HFFc6 (cell line): Measurements from ENCODE around the gene PLK5. TPM values are rescaled to one million over a fixed set of nuclear protein-coding genes. Genes with fewer than 3 reads are reported as not detected.
"Not testable (repeated sequence)": the region's sequence is repeated elsewhere in the genome, so short reads cannot be mapped to it uniquely, and the experiment has no call there.

Experiments
- DNase-seq: peaks from one replicate; pipeline ENCODE4 v3.0.0-alpha.2; 2018
- H3K27ac Mint-ChIP-seq: 2 replicates; pipeline ENCODE4 v1.8.0; 2020; ENCODE audit warnings: mild to moderate bottlenecking, mixed read lengths
- H3K27me3 Mint-ChIP-seq: 2 replicates; pipeline ENCODE4 v1.8.0; 2021; ENCODE audit warnings: mild to moderate bottlenecking, moderate library complexity, mixed read lengths; ENCODE audit not compliant: insufficient read depth
- H3K36me3 Mint-ChIP-seq: 2 replicates; pipeline ENCODE4 v1.8.0; 2021; ENCODE audit warnings: low read depth, mixed read lengths
- H3K4me1 Mint-ChIP-seq: 2 replicates; pipeline ENCODE4 v1.8.0; 2020; ENCODE audit warnings: low read depth, mixed read lengths
- H3K4me3 Mint-ChIP-seq: 2 replicates; pipeline ENCODE4 v1.8.0; 2020; ENCODE audit warnings: mild to moderate bottlenecking, moderate library complexity, mixed read lengths
- H3K9me3 Mint-ChIP-seq: 2 replicates; pipeline ENCODE4 v1.8.0; 2020; ENCODE audit warnings: mild to moderate bottlenecking, mixed read lengths
- CTCF ChIP-seq: fragments of 200-600 bp; sonication (generic); IDR thresholded peaks from 2 replicates; pipeline ENCODE4 v1.5.0; 2021; ENCODE audit warnings: antibody characterized with exemption, mild to moderate bottlenecking
- long read RNA-seq: library from polyadenylated mRNA; unstranded; transcript quantifications from one replicate; pipeline ENCODE4 v2.0.0, GENCODE V29; 2019
- total RNA-seq, 6 experiments: library from RNA; stranded (reverse); fragmentation: NEBNext Ultra II Directional; extraction: Animal tissue kit (Norgen Biotek cat#: 25700); gene quantifications; 2 replicates in 1 of 6; 3 replicates in 5 of 6; pipeline ENCODE4 v1.2.3, GENCODE V29; 2021

Gene PLK5
- 1 to 10 TPM in 1 of 6 experiments, under 1 TPM in 5; 0.26 to 1.3 (median 0.70) TPM for total RNA-seq
- long read RNA-seq, partial matches to known transcripts = 1 of 1 reads
- long read RNA-seq, other reads (novel, unspliced or antisense) = 0 of 1 reads

GRCh38 chr19:1523412-1524286 is at the start of gene PLK5:
PLK5 (plus strand) TSS chr19:1524077; CDS start chr19:1526997, 2,920 bp downstream.
- H3K27ac Mint-ChIP-seq = no peak within 1 kb of the TSS
- H3K36me3 Mint-ChIP-seq = no peaks in the 10 kb centered on the region
- TF ChIP-seq CTCF = no peak
- peaks cover 15% of the 10 kb centered on the region for H3K27me3 Mint-ChIP-seq
- no peaks in the 10 kb centered on the region; the same call in 1 of the 2 replicates for H3K4me1 Mint-ChIP-seq
- H3K9me3 Mint-ChIP-seq = peaks cover 7% of the 10 kb centered on the region
- H3K4me3 Mint-ChIP-seq = no peak within 1 kb of the TSS
- no peak for DNase-seq

- H3K4me1 Mint-ChIP-seq = peaks cover 11% of the 10 kb centered on the region
- H3K27ac Mint-ChIP-seq = no peak overlapping the region
- no peak for DNase-seq
- H3K36me3 Mint-ChIP-seq = no peaks in the 10 kb centered on the region; the same call in 1 of the 2 replicates
- H3K27me3 Mint-ChIP-seq = peaks cover 9% of the 10 kb centered on the region
- TF ChIP-seq CTCF = no peak
- H3K4me3 Mint-ChIP-seq = no peak overlapping the region
- no peaks in the 10 kb centered on the region for H3K9me3 Mint-ChIP-seq
These were observed 49.0 kb upstream of the PLK5 start for GRCh38 chr19:1474765-1475351.

- DNase-seq = no peak
- TF ChIP-seq CTCF = no peak
- Mint-ChIP-seq H3K4me3 (no peak overlapping the region), H3K27ac (no peak overlapping the region), H3K36me3 (no peaks in the 10 kb centered on the region; the same call in 1 of the 2 replicates), H3K4me1 (peaks cover 11% of the 10 kb centered on the region), H3K9me3 (no peaks in the 10 kb centered on the region), H3K27me3 (peaks cover 6% of the 10 kb centered on the region)
These were observed 48.0 kb upstream of the PLK5 start for GRCh38 chr19:1475751-1476437.

- not testable (repeated sequence) for DNase-seq, H3K27me3 Mint-ChIP-seq, H3K9me3 Mint-ChIP-seq, H3K27ac Mint-ChIP-seq, H3K36me3 Mint-ChIP-seq
- peak overlapping the region; percentile 30; the same call in 1 of the 2 replicates for H3K4me3 Mint-ChIP-seq
- peaks cover 11% of the 10 kb centered on the region for H3K4me1 Mint-ChIP-seq
These were observed 46.8 kb upstream of the PLK5 start for GRCh38 chr19:1477056-1477455.

- TF ChIP-seq CTCF = 0 out of 2 replicates have a peak, but pooled peaks have one; percentile 12
- DNase-seq = peak; percentile 88
- no peaks in the 10 kb centered on the region for H3K9me3 Mint-ChIP-seq
- peak within 1 kb of the TSS; percentile 93 for H3K4me3 Mint-ChIP-seq
- peaks cover 11% of the 10 kb centered on the region for H3K4me1 Mint-ChIP-seq
- no peaks in the 10 kb centered on the region; the same call in 1 of the 2 replicates for H3K36me3 Mint-ChIP-seq
- peaks cover 3% of the 10 kb centered on the region; the same call in 1 of the 2 replicates for H3K27me3 Mint-ChIP-seq
- peak within 1 kb of the TSS; percentile 90 for H3K27ac Mint-ChIP-seq
These were observed 44.8 kb upstream of the PLK5 start, which contains the start of gene C19orf25 for GRCh38 chr19:1478934-1479707. C19orf25 (minus strand) TSS chr19:1479215; CDS start chr19:1478903, 312 bp downstream.
